ENCODE measurements around the gene TUBB4B. TPM values are rescaled to one million over a fixed set of nuclear protein-coding genes. Genes with fewer than 3 reads are reported as not detected.

The TUBB4B gene
- total and polyA plus RNA-seq, 2 of the 4 experiments (the other 2 are of a cell fraction), result 237 to 529 TPM

DNA sequence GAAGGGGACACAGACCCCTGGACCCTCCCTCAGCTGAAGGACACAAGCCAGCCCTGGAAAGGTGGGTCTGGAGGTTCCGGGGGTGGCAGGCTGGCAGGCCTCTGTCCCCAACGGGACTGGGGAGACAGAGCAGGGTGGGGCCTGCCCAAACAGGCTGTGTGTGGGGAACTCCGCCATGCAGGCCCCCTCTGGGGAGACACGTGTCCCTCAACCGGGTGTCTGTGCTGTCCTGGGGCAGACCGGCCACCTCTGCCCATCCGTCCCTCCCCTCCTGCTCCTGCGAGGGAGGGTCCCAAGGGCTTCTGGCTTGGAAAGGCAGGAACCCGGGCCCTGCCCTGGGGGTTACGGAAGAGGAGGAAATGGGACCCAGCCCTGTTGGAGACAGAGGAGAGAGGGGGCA is 9.0 kb upstream of the TUBB4B start:
- ChIA-PET POLR2A (ENCODE audit: unreplicated experiment) (no interaction called here), CTCF (no interaction called here)
- no peak overlapping the region for H3K14ac ChIP-seq (replicated peaks; ENCODE audit: low read depth, low read length)
- no peak overlapping the region for H3K27ac ChIP-seq (ENCODE audit: insufficient read depth, low read length)
- H2BK120ac ChIP-seq (ENCODE audit: low read depth, low read length), result no peak overlapping the region
- no peak for ATAC-seq (ENCODE audit: low read depth)
- TF ChIP-seq RCOR1 (IDR thresholded peaks at IDR 0.05; ENCODE audit: insufficient replicate concordance, low read length) (no peak), MXI1 (IDR thresholded peaks at IDR 0.05; ENCODE audit: borderline replicate concordance, low read depth, low read length) (no peak), MAZ (IDR thresholded peaks at IDR 0.05; ENCODE audit: borderline replicate concordance, low read depth, low read length) (no peak), RAD21 (IDR thresholded peaks at IDR 0.05; ENCODE audit: low read length) (no peak), ELK1 (IDR thresholded peaks at IDR 0.05; ENCODE audit: borderline replicate concordance, low read depth, low read length) (no peak)
- TF ChIP-seq, protein P1, sequence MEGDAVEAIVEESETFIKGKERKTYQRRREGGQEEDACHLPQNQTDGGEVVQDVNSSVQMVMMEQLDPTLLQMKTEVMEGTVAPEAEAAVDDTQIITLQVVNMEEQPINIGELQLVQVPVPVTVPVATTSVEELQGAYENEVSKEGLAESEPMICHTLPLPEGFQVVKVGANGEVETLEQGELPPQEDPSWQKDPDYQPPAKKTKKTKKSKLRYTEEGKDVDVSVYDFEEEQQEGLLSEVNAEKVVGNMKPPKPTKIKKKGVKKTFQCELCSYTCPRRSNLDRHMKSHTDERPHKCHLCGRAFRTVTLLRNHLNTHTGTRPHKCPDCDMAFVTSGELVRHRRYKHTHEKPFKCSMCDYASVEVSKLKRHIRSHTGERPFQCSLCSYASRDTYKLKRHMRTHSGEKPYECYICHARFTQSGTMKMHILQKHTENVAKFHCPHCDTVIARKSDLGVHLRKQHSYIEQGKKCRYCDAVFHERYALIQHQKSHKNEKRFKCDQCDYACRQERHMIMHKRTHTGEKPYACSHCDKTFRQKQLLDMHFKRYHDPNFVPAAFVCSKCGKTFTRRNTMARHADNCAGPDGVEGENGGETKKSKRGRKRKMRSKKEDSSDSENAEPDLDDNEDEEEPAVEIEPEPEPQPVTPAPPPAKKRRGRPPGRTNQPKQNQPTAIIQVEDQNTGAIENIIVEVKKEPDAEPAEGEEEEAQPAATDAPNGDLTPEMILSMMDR (conservative IDR thresholded peaks at IDR 0.05; ENCODE audit: low read depth, low read length), result no peak
- peaks cover 4% of the 10 kb centered on the region; the same call in 1 of the 2 replicates for H3K4me1 ChIP-seq (ENCODE audit: control insufficient read depth, insufficient read depth, low read length)
- no peaks in the 10 kb centered on the region for H3K9me1 ChIP-seq (ENCODE audit: insufficient read depth, low read length)
- no peak overlapping the region for H3K4me3 ChIP-seq (ENCODE audit: insufficient read depth, low read depth, low read length)
- H2AK9ac ChIP-seq (replicated peaks; ENCODE audit: low read depth, low read length, poor library complexity), result no peak overlapping the region
- no peak overlapping the region for H2BK15ac ChIP-seq (ENCODE audit: low read depth, low read length)
- no peak overlapping the region for H2BK20ac ChIP-seq (ENCODE audit: low read depth, low read length)
- H3K27me3 ChIP-seq (ENCODE audit: control insufficient read depth, insufficient read depth, low read length), result peaks cover 1% of the 10 kb centered on the region; the same call in 1 of the 2 replicates
- H3K56ac ChIP-seq (ENCODE audit: extremely low read depth, insufficient read depth, low read length), result no peak overlapping the region
- no peak overlapping the region for H3K9ac ChIP-seq (ENCODE audit: low read depth, low read length)
- H3K23ac ChIP-seq (ENCODE audit: low read depth, low read length), result no peak overlapping the region
- peaks cover 3% of the 10 kb centered on the region; the same call in 1 of the 2 replicates for H4K20me1 ChIP-seq (ENCODE audit: insufficient read depth, low read length)
- H4K8ac ChIP-seq (ENCODE audit: low read depth in 2 of 2, low read length in 2 of 2), result no peak overlapping the region
- BruUV-seq (replicated peaks), result no TSS peak
- in situ Hi-C loops (cut with MboI; ENCODE audit: low sequenced_read_pairs) (no loop called here), intact Hi-C loops (cut with micrococcal nuclease) (no loop called here), dilution Hi-C loops (cut with HindIII; ENCODE audit: low sequenced_read_pairs, unreplicated experiment) (no loop called here)
- no peaks in the 10 kb centered on the region for H3K9me3 ChIP-seq (ENCODE audit: control insufficient read depth, insufficient read depth, low read length)
- H2BK5ac ChIP-seq (ENCODE audit: low read depth, low read length, poor library complexity, severe bottlenecking), result no peak overlapping the region
- no peak overlapping the region for H2AK5ac ChIP-seq (ENCODE audit: low read depth, low read length)
- no peak for DNase-seq
- no peak overlapping the region for H3K4me2 ChIP-seq (ENCODE audit: low read depth, low read length)
- no peaks in the 10 kb centered on the region for H3K36me3 ChIP-seq (ENCODE audit: control insufficient read depth, insufficient read depth, low read length)
- H3K18ac ChIP-seq (ENCODE audit: low read depth, low read length), result no peak overlapping the region
- H4K91ac ChIP-seq (ENCODE audit: insufficient read depth, low read depth, low read length), result no peak overlapping the region
- WGBS, 2 experiments (ENCODE audit: extremely low coverage in 2 of 2, insufficient read length in 1 of 2), result 86% methylated on average over 2 of the region's 10 CpGs; no CpG with 5 or more reads in 1 of the 2 experiments
- no peak overlapping the region for H3K4ac ChIP-seq (ENCODE audit: low read depth, low read length)
- H4K5ac ChIP-seq (ENCODE audit: low read depth, low read length), result no peak overlapping the region
- H2AFZ ChIP-seq (replicated peaks; ENCODE audit: low read length, poor library complexity), result no peak overlapping the region
- peaks cover 0 to 6% of the 10 kb centered on the region in 2 experiments; a peak in 2 of 4 replicates for H3K79me1 ChIP-seq (ENCODE audit: low read depth in 1 of 2, low read length in 2 of 2)

All from IMR-90 (cell line).